Effector CD4-positive, alpha-beta T cell (primary cell): ENCODE data around the gene ITPRIP.

Source experiments
- DNase-seq: peaks from one replicate; pipeline ENCODE4 v3.0.0-alpha.2; 2020

The ITPRIP gene

GRCh38 chr10:104304927-104305326 is 33.3 kb downstream of the ITPRIP start:
- DNase-seq: no peak

GRCh38 chr10:104304356-104304745 is 33.9 kb downstream of the ITPRIP start:
- no peak for DNase-seq

- DNase-seq: no peak
These were observed 34.5 kb downstream of the ITPRIP start for GRCh38 chr10:104303594-104304355.

- DNase-seq: no peak
These were observed 36.2 kb downstream of the ITPRIP start for GRCh38 chr10:104301907-104302690.

- no peak for DNase-seq
These were observed 37.5 kb downstream of the ITPRIP start for GRCh38 chr10:104300736-104301292.

GRCh38 chr10:104300002-104300735 is 38.1 kb downstream of the ITPRIP start:
- no peak for DNase-seq

- DNase-seq: no peak
These were observed 39.0 kb downstream of the ITPRIP start for GRCh38 chr10:104299031-104299904.

- DNase-seq: peak; percentile 21
These were observed 40.3 kb downstream of the ITPRIP start for GRCh38 chr10:104297697-104298660.

- DNase-seq: no peak
These were observed 41.4 kb downstream of the ITPRIP start for GRCh38 chr10:104296687-104297436.

GRCh38 chr10:104293781-104294321 is 44.4 kb downstream of the ITPRIP start:
- DNase-seq: no peak

- no peak for DNase-seq
These were observed 45.3 kb downstream of the ITPRIP start for GRCh38 chr10:104293011-104293410.

GRCh38 chr10:104291439-104291951 is 46.8 kb downstream of the ITPRIP start:
- DNase-seq: peak; percentile 82

GRCh38 chr10:104288355-104288754 is 49.9 kb downstream of the ITPRIP start:
- no peak for DNase-seq

- DNase-seq: no peak
These were observed 51.3 kb downstream of the ITPRIP start for GRCh38 chr10:104286939-104287338.

GRCh38 chr10:104284846-104285245 is 53.4 kb downstream of the ITPRIP start:
- no peak for DNase-seq

GRCh38 chr10:104281694-104282093 is 56.6 kb downstream of the ITPRIP start:
- DNase-seq: no peak

GRCh38 chr10:104279550-104280259 is 58.6 kb downstream of the ITPRIP start:
- no peak for DNase-seq

- DNase-seq: no peak
These were observed 60.5 kb downstream of the ITPRIP start for GRCh38 chr10:104277785-104278184.

- no peak for DNase-seq
These were observed 62.1 kb downstream of the ITPRIP start for GRCh38 chr10:104276192-104276591.
